ENCODE results near the gene MT1E. TPM values are rescaled to one million over a fixed set of nuclear protein-coding genes. Genes with fewer than 3 reads are reported as not detected.

The MT1E gene
- total RNA-seq, 1 experiment from 2014 or later, result 25.9 TPM

DNA sequence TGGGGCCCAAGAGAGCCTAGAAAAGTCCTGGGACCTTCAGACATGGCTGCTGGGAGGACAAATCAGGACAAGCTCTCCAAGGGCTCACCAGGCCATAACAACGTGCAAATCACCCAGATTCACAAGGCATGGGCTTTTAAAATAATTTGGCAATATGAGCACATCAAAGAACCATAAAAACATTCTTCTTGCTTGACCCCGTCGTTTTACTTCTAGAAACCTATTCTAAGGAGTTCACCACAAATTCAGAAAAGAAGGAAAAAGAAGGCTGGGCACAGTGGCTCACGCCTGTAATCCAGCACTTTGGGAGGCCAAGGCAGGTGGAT, 48.3 kb upstream of the MT1E start:
- no peak overlapping the region for H2AFZ ChIP-seq (ENCODE audit: low read length)
- H2BK5ac ChIP-seq (ENCODE audit: insufficient read length, low read length), result no peak overlapping the region
- no peak overlapping the region for H2BK12ac ChIP-seq (ENCODE audit: insufficient read length, low read depth, low read length)
- no peak overlapping the region for H3K4me3 Mint-ChIP-seq
- H4K5ac ChIP-seq (ENCODE audit: insufficient read length, low read depth, low read length), result no peak overlapping the region
- no peak overlapping the region for H2BK15ac ChIP-seq (ENCODE audit: low read depth, low read length)
- no peak overlapping the region for H4K91ac ChIP-seq (ENCODE audit: insufficient read length, low read depth, low read length)
- H2AK5ac ChIP-seq (ENCODE audit: insufficient read length, low read length), result no peak overlapping the region
- H2BK20ac ChIP-seq (ENCODE audit: low read depth, low read length, poor library complexity, severe bottlenecking), result no peak overlapping the region
- DNase-seq, result no peak
- no peaks in the 10 kb centered on the region for H3K4me1 Mint-ChIP-seq
- no peak overlapping the region for H3K4ac ChIP-seq (ENCODE audit: low read depth, low read length)
- no peaks in the 10 kb centered on the region for H3K27me3 ChIP-seq (ENCODE audit: insufficient read depth, low read length)
- no peaks in the 10 kb centered on the region for H4K20me1 ChIP-seq (ENCODE audit: control insufficient read depth, insufficient read depth, insufficient read length)
- no peaks in the 10 kb centered on the region for H3K4me1 ChIP-seq (ENCODE audit: insufficient read depth, low read length)
- no peak overlapping the region for H3T11ph ChIP-seq (ENCODE audit: low read length)
- H3K4me2 ChIP-seq (ENCODE audit: insufficient read depth, insufficient read length, low read length), result no peak overlapping the region
- H3K27ac Mint-ChIP-seq, result no peak overlapping the region
- no peak overlapping the region for H3K9ac ChIP-seq (ENCODE audit: extremely low read depth, insufficient read length, low read length)
- peaks cover 21% of the 10 kb centered on the region for H3K27me3 Mint-ChIP-seq (ENCODE audit: low read depth)
- H3K18ac ChIP-seq (ENCODE audit: insufficient read length, low read depth, low read length), result no peak overlapping the region
- no peaks in the 10 kb centered on the region for H3K23me2 ChIP-seq (ENCODE audit: insufficient read length, low read depth, low read length, poor library complexity, severe bottlenecking)
- no peak overlapping the region for H4K8ac ChIP-seq (replicated peaks; ENCODE audit: insufficient read length, low read depth, low read length)
- no peaks in the 10 kb centered on the region for H3K9me3 ChIP-seq (ENCODE audit: control insufficient read depth, low read depth, low read length)
- H3K14ac ChIP-seq (ENCODE audit: insufficient read depth, low read length), result no peak overlapping the region
- peaks cover 4 to 5% of the 10 kb centered on the region in 2 experiments; a peak in 3 of 5 replicates for H3K9me3 Mint-ChIP-seq
- no peak overlapping the region for H2BK120ac ChIP-seq (ENCODE audit: low read depth, low read length, poor library complexity, severe bottlenecking)
- no CpG with 5 or more reads among the region's 4 CpGs for WGBS (ENCODE audit: extremely low coverage, insufficient read length, low lambda C conversion rate)
- H3K27ac ChIP-seq (ENCODE audit: insufficient read length, low read depth, low read length), result no peak overlapping the region
- H3K56ac ChIP-seq (ENCODE audit: insufficient read length, low read depth, low read length), result no peak overlapping the region
- H3K79me1 ChIP-seq (ENCODE audit: insufficient read depth, low read depth, low read length, poor library complexity, severe bottlenecking), result no peaks in the 10 kb centered on the region
- H3K36me3 Mint-ChIP-seq (ENCODE audit: insufficient read depth in 1 of 3, low read depth in 3 of 3), result no peaks in the 10 kb centered on the region
- no peaks in the 10 kb centered on the region for H3K79me2 ChIP-seq (ENCODE audit: insufficient read depth, low read length)
- no peak overlapping the region for H3K23ac ChIP-seq (ENCODE audit: insufficient read length, low read depth, low read length)
- TF ChIP-seq, protein P1, sequence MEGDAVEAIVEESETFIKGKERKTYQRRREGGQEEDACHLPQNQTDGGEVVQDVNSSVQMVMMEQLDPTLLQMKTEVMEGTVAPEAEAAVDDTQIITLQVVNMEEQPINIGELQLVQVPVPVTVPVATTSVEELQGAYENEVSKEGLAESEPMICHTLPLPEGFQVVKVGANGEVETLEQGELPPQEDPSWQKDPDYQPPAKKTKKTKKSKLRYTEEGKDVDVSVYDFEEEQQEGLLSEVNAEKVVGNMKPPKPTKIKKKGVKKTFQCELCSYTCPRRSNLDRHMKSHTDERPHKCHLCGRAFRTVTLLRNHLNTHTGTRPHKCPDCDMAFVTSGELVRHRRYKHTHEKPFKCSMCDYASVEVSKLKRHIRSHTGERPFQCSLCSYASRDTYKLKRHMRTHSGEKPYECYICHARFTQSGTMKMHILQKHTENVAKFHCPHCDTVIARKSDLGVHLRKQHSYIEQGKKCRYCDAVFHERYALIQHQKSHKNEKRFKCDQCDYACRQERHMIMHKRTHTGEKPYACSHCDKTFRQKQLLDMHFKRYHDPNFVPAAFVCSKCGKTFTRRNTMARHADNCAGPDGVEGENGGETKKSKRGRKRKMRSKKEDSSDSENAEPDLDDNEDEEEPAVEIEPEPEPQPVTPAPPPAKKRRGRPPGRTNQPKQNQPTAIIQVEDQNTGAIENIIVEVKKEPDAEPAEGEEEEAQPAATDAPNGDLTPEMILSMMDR (conservative IDR thresholded peaks at IDR 0.05), result no peak; the same call in 2 of the 3 replicates

Measured in H9 (cell line).